GM06990 (cell line): Measurements from ENCODE around the gene GRAMD4.

Experiments used
- DNase-seq: peaks from one replicate; pipeline ENCODE4 v3.0.0-alpha.2; 2011; ENCODE audit not compliant: insufficient read length; ENCODE audit errors: extremely low read depth
- H3K27me3 ChIP-seq: replicated peaks from 2 replicates; pipeline ENCODE4 v1.6.0; 2011; ENCODE audit warnings: low read length; ENCODE audit not compliant: control insufficient read depth, insufficient read depth
- H3K36me3 ChIP-seq: 2 replicates; pipeline ENCODE4 v1.5.1; 2011; ENCODE audit warnings: low read length; ENCODE audit not compliant: control insufficient read depth, insufficient read depth
- H3K4me3 ChIP-seq: replicated peaks from 2 replicates; pipeline ENCODE4 v1.5.1; 2011; ENCODE audit warnings: low read depth, mild to moderate bottlenecking, control low read depth, low read length
- CTCF ChIP-seq: IDR thresholded peaks from 2 replicates; pipeline ENCODE4 v1.5.1; 2011; ENCODE audit warnings: low read length, control low read depth, mild to moderate bottlenecking, inconsistent platforms; ENCODE audit not compliant: insufficient read depth, poor library complexity, severe bottlenecking

GRAMD4 gene

GRCh38 chr22:46663001-46663400 lies 42.8 kb downstream of the GRAMD4 start:
- no peaks in the 10 kb centered on the region for H3K27me3 ChIP-seq
- DNase-seq, result no peak
- H3K4me3 ChIP-seq, result no peak overlapping the region
- no peak for TF ChIP-seq CTCF
- H3K36me3 ChIP-seq, result no peaks in the 10 kb centered on the region; the same call in none of the 2 replicates

GRCh38 chr22:46663436-46664100 lies 43.4 kb downstream of the GRAMD4 start:
- no peak for TF ChIP-seq CTCF
- no peak for DNase-seq
- Histone ChIP-seq H3K36me3 (peaks cover 3% of the 10 kb centered on the region), H3K4me3 (no peak overlapping the region), H3K27me3 (no peaks in the 10 kb centered on the region)

GRCh38 chr22:46664301-46664855 lies 44.2 kb downstream of the GRAMD4 start:
- no peak for DNase-seq
- no peak for TF ChIP-seq CTCF
- Histone ChIP-seq H3K36me3 (peaks cover 3% of the 10 kb centered on the region), H3K27me3 (no peaks in the 10 kb centered on the region), H3K4me3 (no peak overlapping the region)

GRCh38 chr22:46665151-46665695 lies 45.0 kb downstream of the GRAMD4 start:
- Histone ChIP-seq H3K27me3 (no peaks in the 10 kb centered on the region), H3K36me3 (peaks cover 3% of the 10 kb centered on the region), H3K4me3 (no peak overlapping the region)
- no peak for DNase-seq
- TF ChIP-seq CTCF, result no peak

GRCh38 chr22:46665751-46666280 lies 45.6 kb downstream of the GRAMD4 start:
- no peak for DNase-seq
- Histone ChIP-seq H3K4me3 (no peak overlapping the region), H3K36me3 (peaks cover 3% of the 10 kb centered on the region), H3K27me3 (no peaks in the 10 kb centered on the region)
- TF ChIP-seq CTCF, result no peak
